HCT116 (cell line): ENCODE data around the gene SF3B6. TPM values are rescaled to one million over a fixed set of nuclear protein-coding genes. Genes with fewer than 3 reads are reported as not detected.

Source experiments
- ATAC-seq: fragments of 200-7000 bp; cut with Tn5 transposase; 2 replicates; pipeline ENCODE4 v1.9.1; 2020; ENCODE audit warnings: mild to moderate bottlenecking, moderate library complexity
- BruUV-seq: library from RNA; stranded (reverse); fragments of 400-500 nt; replicated peaks from 2 replicates; lab custom pipeline; 2021; lab: Mats Ljungman, UMichigan
- CTCF ChIA-PET: fragments of 300-600 bp; sonication (Branson Sonifier 250); formaldehyde crosslinking; loops from one replicate; lab custom pipeline; 2021; ENCODE audit warnings: antibody characterized with exemption; lab: Charles Lee
- POLR2A ChIA-PET: fragments of 300-600, 350-600 bp; sonication (Branson Sonifier 250); formaldehyde crosslinking; loops from one replicate; lab custom pipeline; 2021; ENCODE audit warnings: antibody characterized with exemption; lab: Charles Lee
- RAD21 ChIA-PET, 2 experiments: fragments of 300-600 bp; sonication (Branson Sonifier 250); formaldehyde crosslinking; loops; one replicate each; lab custom pipeline; 2023; ENCODE audit warnings: low total read pairs in 2 of 2; ENCODE audit not compliant: uncharacterized antibody in 2 of 2, unreplicated experiment in 2 of 2, low non-redundant PET in 1 of 2; lab: Charles Lee
- DNase-seq: peaks from one replicate; pipeline ENCODE4 v3.0.0-alpha.2; 2010; ENCODE audit warnings: low read depth, low spot score
- H2AFZ ChIP-seq: fragments of 200-600 bp; shearing (Covaris generic), sonication (generic); 2 replicates; pipeline ENCODE4 v1.6.1; 2017; ENCODE audit warnings: low read depth, mixed run types, mixed read lengths, antibody characterized with exemption, low read length; ENCODE audit not compliant: poor library complexity, severe bottlenecking
- H3K27ac ChIP-seq: 2 replicates; pipeline ENCODE4 v1.5.1; 2012; ENCODE audit warnings: low read depth, low read length
- H3K27me3 ChIP-seq: fragments of 200-600 bp; sonication (generic); 2 replicates; pipeline ENCODE4 v1.6.1; 2016; ENCODE audit warnings: mixed run types, low read length, mixed read lengths; ENCODE audit not compliant: insufficient read depth
- H3K36me3 ChIP-seq, 2 experiments: fragments of 200-500 bp in 1 of 2; fragments of 200-600 bp in 1 of 2; sonication (Bioruptor generic) in 1 of 2; sonication (generic) in 1 of 2; 2 replicates each; pipeline versions ENCODE4 v1.5.1 to v1.6.1; 2014 to 2016; ENCODE audit warnings: low read length in 2 of 2, inconsistent platforms in 1 of 2, mixed read lengths in 1 of 2, mixed run types in 1 of 2; ENCODE audit not compliant: insufficient read depth in 2 of 2, control insufficient read depth in 1 of 2
- H3K4me1 ChIP-seq, 2 experiments: fragments of 200-600 bp in 1 of 2; sonication (generic) in 1 of 2; 2 replicates each; pipeline versions ENCODE4 v1.5.1 to v1.6.1; 2012 to 2017; ENCODE audit warnings: low read length in 2 of 2, inconsistent platforms in 1 of 2, mild to moderate bottlenecking in 1 of 2, mixed read lengths in 1 of 2, mixed run types in 1 of 2, moderate library complexity in 1 of 2; ENCODE audit not compliant: insufficient read depth in 2 of 2, control insufficient read depth in 1 of 2
- H3K4me2 ChIP-seq: fragments of 200-600 bp; sonication (generic); 2 replicates; pipeline ENCODE4 v1.6.1; 2017; ENCODE audit warnings: mixed run types, low read length, mixed read lengths
- H3K4me3 ChIP-seq, 2 experiments: fragments of 200-600 bp in 1 of 2; sonication (generic) in 1 of 2; replicated peaks in 1 of 2; 2 replicates each; pipeline ENCODE4 v1.5.1; 2011 to 2016; ENCODE audit warnings: low read length in 2 of 2, control low read depth in 1 of 2, low read depth in 1 of 2, mild to moderate bottlenecking in 1 of 2, mixed read lengths in 1 of 2, mixed run types in 1 of 2
- H3K79me2 ChIP-seq: fragments of 200-600 bp; sonication (generic); 2 replicates; pipeline ENCODE4 v1.6.1; 2017; ENCODE audit warnings: mild to moderate bottlenecking, mixed run types, low read length, moderate library complexity, mixed read lengths; ENCODE audit not compliant: insufficient read depth
- H3K9ac ChIP-seq: fragments of 200-600 bp; sonication (generic); 2 replicates; pipeline ENCODE4 v1.6.1; 2016; ENCODE audit warnings: low read length, mixed read lengths
- H3K9me2 ChIP-seq: fragments of 200-600 bp; sonication (generic), shearing (Covaris generic); 2 replicates; pipeline ENCODE4 v1.6.1; 2017; ENCODE audit warnings: mixed run types, mild to moderate bottlenecking, moderate library complexity; ENCODE audit not compliant: insufficient read depth
- H3K9me3 ChIP-seq, 2 experiments: fragments of 200-500 bp in 1 of 2; fragments of 200-600 bp in 1 of 2; sonication (Bioruptor generic) in 1 of 2; sonication (generic) in 1 of 2; 2 replicates each; pipeline ENCODE4 v1.6.1; 2014 to 2017; ENCODE audit warnings: low read length in 2 of 2, mixed read lengths in 2 of 2, inconsistent platforms in 1 of 2, low read depth in 1 of 2, mild to moderate bottlenecking in 1 of 2, mixed run types in 1 of 2, moderate library complexity in 1 of 2; ENCODE audit not compliant: control insufficient read depth in 1 of 2, insufficient read depth in 1 of 2
- H4K20me1 ChIP-seq: fragments of 200-600 bp; sonication (generic), shearing (Covaris generic); 2 replicates; pipeline ENCODE4 v1.6.1; 2017; ENCODE audit warnings: mixed run types, mild to moderate bottlenecking, moderate library complexity; ENCODE audit not compliant: insufficient read depth
- ATF3 ChIP-seq: IDR thresholded peaks from 2 replicates; pipeline ENCODE4 v1.6.1; 2012
- CBX3 ChIP-seq: IDR thresholded peaks from 2 replicates; pipeline ENCODE4 v1.6.1; 2012; ENCODE audit warnings: low read depth
- EGR1 ChIP-seq: IDR thresholded peaks from 2 replicates; pipeline ENCODE4 v1.6.1; 2012; ENCODE audit warnings: low read depth
- ELF1 ChIP-seq: IDR thresholded peaks from 2 replicates; pipeline ENCODE4 v1.6.1; 2012; ENCODE audit warnings: low read depth, borderline replicate concordance
- EZH2 ChIP-seq: fragments of 200-600 bp; sonication (generic); IDR thresholded peaks from 2 replicates; pipeline ENCODE4 v1.6.1; 2017; ENCODE audit warnings: antibody characterized with exemption, mixed run types
- EZH2phosphoT487 ChIP-seq: fragments of 200-600 bp; IDR thresholded peaks from 2 replicates; pipeline ENCODE4 v1.6.1; 2018; ENCODE audit warnings: antibody characterized with exemption, borderline replicate concordance
- JUND ChIP-seq: IDR thresholded peaks from 2 replicates; pipeline ENCODE4 v1.6.1; 2012
- MAX ChIP-seq: IDR thresholded peaks from 2 replicates; pipeline ENCODE4 v1.6.1; 2012
- POLR2A ChIP-seq: IDR thresholded peaks from 2 replicates; pipeline ENCODE4 v1.7.0; 2011; ENCODE audit warnings: borderline replicate concordance; ENCODE audit not compliant: insufficient read depth, insufficient read length; ENCODE audit errors: extremely low read depth
- POLR2AphosphoS5 ChIP-seq: IDR thresholded peaks from 2 replicates; pipeline ENCODE4 v1.6.1; 2011; ENCODE audit warnings: mild to moderate bottlenecking, low read depth, low read length, moderate library complexity
- RAD21 ChIP-seq: IDR thresholded peaks from 2 replicates; pipeline ENCODE4 v1.6.1; 2012; ENCODE audit warnings: low read depth, mild to moderate bottlenecking
- REST ChIP-seq: IDR thresholded peaks from 2 replicates; pipeline ENCODE4 v1.6.1; 2012; ENCODE audit warnings: low read depth
- SP1 ChIP-seq: IDR thresholded peaks from 2 replicates; pipeline ENCODE4 v1.6.1; 2012; ENCODE audit warnings: low read depth
- TCF7L2 ChIP-seq: IDR thresholded peaks from 2 replicates; pipeline ENCODE4 v1.7.0; 2011; ENCODE audit warnings: borderline replicate concordance, inconsistent platforms; ENCODE audit not compliant: insufficient read depth, insufficient read length; ENCODE audit errors: extremely low read depth
- YY1 ChIP-seq: IDR thresholded peaks from 2 replicates; pipeline ENCODE4 v1.6.1; 2011; ENCODE audit warnings: low read length, low read depth, moderate library complexity, mild to moderate bottlenecking; ENCODE audit not compliant: insufficient replicate concordance; ENCODE audit errors: extremely low read depth
- ZFX ChIP-seq: fragments of 450-650 bp; IDR thresholded peaks from 2 replicates; pipeline ENCODE4 v1.6.1; 2017
- ZNF274 ChIP-seq: fragments of 200-500 bp; sonication (Bioruptor generic); IDR thresholded peaks from 2 replicates; pipeline ENCODE4 v1.6.1; 2014; ENCODE audit warnings: mild to moderate bottlenecking, low read depth, low read length, inconsistent platforms
- intact Hi-C: fragments of 100-400 bp; cut with micrococcal nuclease; formaldehyde crosslinking; loops from 2 replicates; pipeline ENCODE4 v1.10.0; 2022
- total RNA-seq: library from RNA; stranded (reverse); gene quantifications from one replicate; pipeline ENCODE4 v1.2.1, GENCODE V29; 2021; ENCODE audit not compliant: unreplicated experiment

The SF3B6 gene
- total RNA-seq, 1 experiment from 2014 or later: 129 TPM

GRCh38 chr2:24046599-24046929 is 29.6 kb downstream of the SF3B6 start (continued):
- no peak for TF ChIP-seq POLR2AphosphoS5

- BruUV-seq: no TSS peak
- H3K27ac ChIP-seq: no peak overlapping the region
- H3K27me3 ChIP-seq: no peaks in the 10 kb centered on the region
Measured at GRCh38 chr2:24045511-24046508, 30.3 kb downstream of the SF3B6 start.

More at GRCh38 chr2:24045511-24046508, 30.3 kb downstream of the SF3B6 start:
- TF ChIP-seq REST: no peak
- TF ChIP-seq SP1: no peak
- no peak for TF ChIP-seq ZFX
- TF ChIP-seq EZH2phosphoT487: no peak
- TF ChIP-seq EZH2: no peak
- TF ChIP-seq RAD21: no peak
- TF ChIP-seq MAX: no peak
- no peak for TF ChIP-seq YY1
- TF ChIP-seq ELF1: no peak
- no peak for TF ChIP-seq POLR2A
- no peak for TF ChIP-seq ZNF274
- no peak for TF ChIP-seq TCF7L2
- no peak for TF ChIP-seq ATF3
- no peak for TF ChIP-seq EGR1
- no peak for TF ChIP-seq JUND
- no peak for TF ChIP-seq CBX3
- Histone ChIP-seq H3K9ac (peak overlapping the region; percentile 76), H3K9me2 (no peaks in the 10 kb centered on the region), H3K36me3 (no peaks in the 10 kb centered on the region), H2AFZ (no peak overlapping the region), H3K4me2 (peak overlapping the region; percentile 90), H3K4me1 (peaks cover 13 to 30% of the 10 kb centered on the region in 2 experiments), H3K79me2 (peaks cover 32% of the 10 kb centered on the region), H4K20me1 (no peaks in the 10 kb centered on the region), H3K4me3 (peak overlapping the region; percentile 86 to 93), H3K9me3 (no peaks in the 10 kb centered on the region)
- DNase-seq (no peak), ATAC-seq (no peak)
- ChIA-PET CTCF (no interaction called here), POLR2A (interaction anchor here (0.6 kb wide), 1 partner anchor 93 kb away, joined by 4 read pairs; no protein-coding TSS in a partner anchor), RAD21 (no interaction called here)
- intact Hi-C loops: no loop called here
